GM12892 (cell line): Measurements from ENCODE around the gene ACSL1.

Source experiments
- POLR2A ChIP-seq: IDR thresholded peaks from 2 replicates; pipeline ENCODE4 v1.6.1; 2011; ENCODE audit warnings: low read depth, low read length, control low read depth
- POLR2AphosphoS5 ChIP-seq: IDR thresholded peaks from 2 replicates; pipeline ENCODE4 v1.6.1; 2011; ENCODE audit warnings: low read depth, low read length, control low read depth

DNA sequence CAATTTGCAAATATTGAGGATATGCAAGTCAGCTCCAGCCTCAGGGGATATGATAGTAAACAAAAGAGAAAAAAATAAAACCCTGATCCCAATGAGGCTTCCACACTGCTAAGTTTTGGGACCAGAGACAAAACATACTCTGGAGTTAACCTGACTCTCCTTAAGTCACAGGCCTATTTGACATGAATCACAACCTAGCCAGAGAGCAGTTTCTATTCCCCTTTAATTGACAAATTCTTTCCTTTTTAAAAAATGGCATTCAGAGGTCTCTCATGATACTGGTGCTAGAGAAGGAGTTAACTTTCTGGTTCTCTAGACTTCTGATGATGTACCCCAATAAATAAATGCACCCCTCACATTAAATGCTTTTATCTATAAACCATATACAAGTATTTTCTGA lies 8.8 kb downstream of the ACSL1 start:
- TF ChIP-seq POLR2A (no peak), POLR2AphosphoS5 (no peak)
